Measurements from ENCODE around the gene CACNA1H. TPM values are rescaled to one million over a fixed set of nuclear protein-coding genes. Genes with fewer than 3 reads are reported as not detected.

Gene CACNA1H
- total and polyA plus RNA-seq, 7 donors: 1.8 to 5.9 (median 2.3) TPM

- Histone ChIP-seq H3K27me3 (ENCODE audit: insufficient read depth in 3 of 3, low read length in 2 of 3) (peaks cover 0 to 40% (median 5%) of the 10 kb centered on the region in 3 donors), H3K4me3 (no peak overlapping the region), H3K27ac (no peak overlapping the region), H3K9me3 (no peaks in the 10 kb centered on the region), H3K36me3 (ENCODE audit: insufficient read depth in 1 of 2, low read depth in 1 of 2) (no peaks in the 10 kb centered on the region), H3K4me1 (no peaks in the 10 kb centered on the region)
- DNase-seq (no peak), ATAC-seq (no peak)
- TF ChIP-seq CTCF (IDR thresholded peaks at IDR 0.05): no peak
- 89 to 93% (median 89%) methylated on average over 46 to 55 of the region's 55 CpGs for WGBS, 3 donors
- intact Hi-C loops (cut with DNase I): no loop called here
Measured at GRCh38 chr16:1220098-1220728, 67.3 kb downstream of the CACNA1H start.

- intact Hi-C loops (cut with DNase I): no loop called here
- TF ChIP-seq CTCF (IDR thresholded peaks at IDR 0.05): no peak
- ATAC-seq (no peak), DNase-seq (peak in 1 of 2 donors; percentile 50)
- 76 to 78% (median 77%) methylated on average over 46 to 48 of the region's 48 CpGs for WGBS, 3 donors
- Histone ChIP-seq H3K9me3 (no peaks in the 10 kb centered on the region), H3K4me3 (no peak overlapping the region), H3K27ac (no peak overlapping the region), H3K27me3 (ENCODE audit: insufficient read depth in 3 of 3, low read length in 2 of 3) (peaks cover 0 to 35% (median 5%) of the 10 kb centered on the region in 3 donors), H3K4me1 (no peaks in the 10 kb centered on the region), H3K36me3 (ENCODE audit: insufficient read depth in 1 of 2, low read depth in 1 of 2) (no peaks in the 10 kb centered on the region)
Measured at GRCh38 chr16:1220841-1221627, 68.1 kb downstream of the CACNA1H start.

GRCh38 chr16:1221628-1222552, 69.0 kb downstream of the CACNA1H start:
- no peaks in the 10 kb centered on the region for H3K36me3 ChIP-seq (ENCODE audit: insufficient read depth in 1 of 2, low read depth in 1 of 2)
- ATAC-seq (no peak), DNase-seq (peak in 1 of 2 donors; percentile 47)
- intact Hi-C loops (cut with DNase I): no loop called here
- no peak overlapping the region for H3K4me3 ChIP-seq
- no peaks in the 10 kb centered on the region for H3K9me3 ChIP-seq
- 68 to 75% (median 73%) methylated on average over 38 to 40 of the region's 40 CpGs for WGBS, 3 donors
- H3K27ac ChIP-seq: no peak overlapping the region
- no peaks in the 10 kb centered on the region for H3K4me1 ChIP-seq
- TF ChIP-seq CTCF (IDR thresholded peaks at IDR 0.05): no peak
- peaks cover 0 to 28% (median 5%) of the 10 kb centered on the region in 3 donors for H3K27me3 ChIP-seq (ENCODE audit: insufficient read depth in 3 of 3, low read length in 2 of 3)

GRCh38 chr16:1222553-1223354, 69.8 kb downstream of the CACNA1H start:
- DNase-seq: peak in 1 of 2 donors; percentile 52
- intact Hi-C loops (cut with DNase I): no loop called here
- H3K36me3 ChIP-seq (ENCODE audit: insufficient read depth in 1 of 2, low read depth in 1 of 2): no peaks in the 10 kb centered on the region
- no peak overlapping the region for H3K4me3 ChIP-seq
- TF ChIP-seq CTCF (IDR thresholded peaks at IDR 0.05): no peak
- no peak for ATAC-seq
- H3K9me3 ChIP-seq: no peaks in the 10 kb centered on the region
- no peak overlapping the region for H3K27ac ChIP-seq
- no peaks in the 10 kb centered on the region for H3K4me1 ChIP-seq
- WGBS, 3 donors: 62 to 66% (median 62%) methylated on average over 23 to 25 of the region's 25 CpGs
- peaks cover 0 to 23% (median 5%) of the 10 kb centered on the region in 3 donors for H3K27me3 ChIP-seq (ENCODE audit: insufficient read depth in 3 of 3, low read length in 2 of 3)
